GM06990 (cell line): ENCODE data around the gene PITX1.

ENCODE experiments used
- DNase-seq: peaks from one replicate; pipeline ENCODE4 v3.0.0-alpha.2; 2011; ENCODE audit not compliant: insufficient read length; ENCODE audit errors: extremely low read depth
- H3K27me3 ChIP-seq: replicated peaks from 2 replicates; pipeline ENCODE4 v1.6.0; 2011; ENCODE audit warnings: low read length; ENCODE audit not compliant: control insufficient read depth, insufficient read depth
- H3K36me3 ChIP-seq: 2 replicates; pipeline ENCODE4 v1.5.1; 2011; ENCODE audit warnings: low read length; ENCODE audit not compliant: control insufficient read depth, insufficient read depth
- H3K4me3 ChIP-seq: replicated peaks from 2 replicates; pipeline ENCODE4 v1.5.1; 2011; ENCODE audit warnings: low read depth, mild to moderate bottlenecking, control low read depth, low read length
- CTCF ChIP-seq: IDR thresholded peaks from 2 replicates; pipeline ENCODE4 v1.5.1; 2011; ENCODE audit warnings: low read length, control low read depth, mild to moderate bottlenecking, inconsistent platforms; ENCODE audit not compliant: insufficient read depth, poor library complexity, severe bottlenecking

PITX1 gene

DNA sequence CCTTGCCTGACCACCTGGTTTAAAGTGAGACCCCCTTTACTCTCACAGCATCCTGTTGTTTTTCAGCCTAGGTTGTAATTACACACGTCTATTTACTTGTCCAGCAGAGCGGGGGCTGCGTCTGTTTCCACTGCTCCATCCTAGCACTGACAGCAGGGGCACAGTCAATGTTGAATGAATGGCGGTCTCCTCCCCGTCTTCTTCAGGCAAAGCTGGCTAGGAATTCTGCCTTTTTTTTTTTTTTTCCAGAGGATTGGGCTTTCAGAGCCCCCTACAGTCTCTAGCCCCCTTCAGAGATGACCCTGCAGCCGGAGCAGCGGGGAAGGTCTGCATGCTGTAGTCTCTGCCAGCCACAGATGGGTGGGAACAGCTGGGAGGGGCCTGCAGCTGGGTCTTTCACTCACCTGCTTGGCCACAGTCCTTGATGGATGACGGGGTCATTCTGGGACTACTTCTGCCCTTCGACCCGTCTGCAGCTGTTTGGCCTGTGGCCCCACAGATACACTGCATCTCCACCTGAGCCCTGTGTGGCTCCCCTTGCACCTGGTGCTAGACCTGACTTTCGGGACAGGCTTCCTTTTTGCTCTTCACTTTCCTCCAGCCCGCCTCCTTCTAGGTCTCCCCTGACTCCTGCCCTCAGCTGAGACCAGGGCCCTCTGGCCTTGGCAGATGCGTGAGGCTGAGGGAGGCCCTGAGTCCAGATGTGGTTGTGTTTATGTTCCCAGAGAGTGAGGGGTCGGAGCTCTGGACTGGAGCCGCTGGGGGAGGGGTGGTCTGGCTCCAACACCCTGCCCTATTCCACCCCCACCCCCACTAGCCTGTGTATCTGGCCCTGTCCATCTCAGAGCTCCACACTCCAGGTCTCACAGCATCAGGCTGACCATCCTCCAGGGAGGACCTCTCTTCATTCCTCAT, 8.0 kb downstream of the PITX1 start:
- TF ChIP-seq CTCF = no peak
- Histone ChIP-seq H3K27me3 (peaks cover under 1% of the 10 kb centered on the region), H3K4me3 (no peak overlapping the region), H3K36me3 (no peaks in the 10 kb centered on the region)
- no peak for DNase-seq

DNA sequence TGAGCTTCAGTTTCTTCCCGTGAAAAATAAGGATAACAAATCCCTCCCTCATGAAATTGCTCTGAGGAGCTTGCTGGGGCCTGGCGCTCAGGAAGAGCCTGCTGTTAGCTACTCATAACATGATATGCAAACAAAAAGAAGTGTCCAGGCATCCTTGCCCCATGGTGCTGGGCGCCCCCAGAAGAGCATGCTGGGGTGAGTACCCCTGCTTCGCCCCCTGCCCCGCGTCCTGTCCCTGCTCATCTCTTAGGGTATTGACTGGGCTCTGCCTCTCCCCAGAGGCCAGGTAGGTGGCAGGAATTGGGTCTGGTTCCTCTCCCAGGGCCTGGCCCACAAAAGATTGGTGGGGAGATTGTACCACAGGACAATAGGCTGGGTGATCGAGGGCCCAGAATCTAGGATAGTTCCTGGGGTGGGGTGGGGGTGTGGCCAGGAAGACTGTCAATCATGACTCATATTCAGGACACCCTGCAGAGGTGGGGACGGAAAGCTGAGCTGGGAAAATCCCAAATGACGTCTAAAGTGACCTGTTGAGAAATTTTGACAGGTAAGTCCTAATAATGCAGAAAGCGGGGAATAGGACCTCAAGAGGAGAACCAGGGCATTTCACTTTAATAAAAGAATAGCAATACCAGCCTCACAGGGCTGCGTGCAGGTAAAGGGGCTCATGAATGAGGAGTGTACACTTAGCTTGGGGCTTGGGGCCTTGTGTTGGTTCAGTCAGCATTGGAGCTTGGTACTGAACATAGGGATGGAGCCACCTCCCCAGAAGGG, 8.9 kb downstream of the PITX1 start:
- H3K36me3 ChIP-seq = no peaks in the 10 kb centered on the region
- H3K27me3 ChIP-seq = no peaks in the 10 kb centered on the region; the same call in 1 of the 2 replicates
- no peak for DNase-seq
- TF ChIP-seq CTCF = no peak
- no peak overlapping the region for H3K4me3 ChIP-seq

GRCh38 chr5:135020111-135020895, 13.7 kb downstream of the PITX1 start:
- no peak for DNase-seq
- no peak overlapping the region for H3K4me3 ChIP-seq
- H3K36me3 ChIP-seq = no peaks in the 10 kb centered on the region
- no peaks in the 10 kb centered on the region for H3K27me3 ChIP-seq
- TF ChIP-seq CTCF = no peak

DNA sequence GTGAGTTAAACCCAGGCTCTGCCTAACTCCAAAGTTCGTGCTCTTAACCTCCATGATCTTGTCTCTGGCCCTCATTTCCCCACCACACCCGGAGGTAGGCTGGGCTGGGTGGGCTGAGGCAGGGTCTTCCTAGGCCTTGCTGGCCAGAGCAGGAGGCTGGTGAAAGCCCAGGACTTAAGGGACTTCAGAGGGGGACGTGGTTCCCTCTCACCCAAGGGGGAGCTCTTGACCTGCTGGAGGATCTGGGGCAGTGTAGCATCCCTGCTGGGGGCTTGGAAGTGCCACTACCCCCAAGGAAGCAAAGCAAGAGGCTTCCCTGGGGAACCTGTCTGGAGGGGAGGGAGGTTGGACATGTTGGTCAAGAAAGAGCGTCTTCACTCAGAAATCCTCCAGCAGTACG, 14.7 kb downstream of the PITX1 start:
- Histone ChIP-seq H3K36me3 (no peaks in the 10 kb centered on the region), H3K4me3 (no peak overlapping the region), H3K27me3 (no peaks in the 10 kb centered on the region)
- DNase-seq = no peak
- TF ChIP-seq CTCF = peak; percentile 9

DNA sequence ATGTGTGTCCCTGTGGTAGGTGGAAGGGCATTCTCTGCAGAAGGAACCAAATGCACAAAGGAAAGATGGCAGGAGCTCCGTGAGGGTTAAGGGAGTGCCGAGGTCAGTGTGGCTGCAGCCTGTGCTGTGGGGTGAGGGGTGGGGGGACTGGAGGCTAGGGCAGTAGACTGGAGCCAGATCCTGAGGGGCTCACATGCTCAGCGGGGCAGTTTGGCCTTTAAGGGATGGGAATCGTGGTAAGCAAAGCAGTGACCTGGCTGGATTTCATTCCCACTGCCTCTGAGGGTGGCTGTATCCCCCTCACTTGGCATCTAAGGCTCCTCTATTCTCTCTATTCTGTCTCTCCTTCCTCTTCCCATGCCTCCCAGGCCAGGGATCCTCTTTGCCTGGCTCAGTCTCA, 15.6 kb downstream of the PITX1 start:
- DNase-seq = no peak

More for the DNA sequence above, 15.6 kb downstream of the PITX1 start:
- no peaks in the 10 kb centered on the region for H3K36me3 ChIP-seq
- no peak for TF ChIP-seq CTCF
- no peak overlapping the region for H3K4me3 ChIP-seq
- no peaks in the 10 kb centered on the region for H3K27me3 ChIP-seq
